Measurements from ENCODE around the gene SCGB1A1.

- TF ChIP-seq CTCF (IDR thresholded peaks at IDR 0.05; ENCODE audit: poor library complexity, severe bottlenecking) (no peak), POLR2AphosphoS5 (IDR thresholded peaks at IDR 0.05) (no peak), SMC3 (conservative IDR thresholded peaks at IDR 0.05; ENCODE audit: poor library complexity) (no peak), EP300 (conservative IDR thresholded peaks at IDR 0.05; ENCODE audit: poor library complexity, severe bottlenecking) (no peak)
- TF ChIP-seq, protein P1, sequence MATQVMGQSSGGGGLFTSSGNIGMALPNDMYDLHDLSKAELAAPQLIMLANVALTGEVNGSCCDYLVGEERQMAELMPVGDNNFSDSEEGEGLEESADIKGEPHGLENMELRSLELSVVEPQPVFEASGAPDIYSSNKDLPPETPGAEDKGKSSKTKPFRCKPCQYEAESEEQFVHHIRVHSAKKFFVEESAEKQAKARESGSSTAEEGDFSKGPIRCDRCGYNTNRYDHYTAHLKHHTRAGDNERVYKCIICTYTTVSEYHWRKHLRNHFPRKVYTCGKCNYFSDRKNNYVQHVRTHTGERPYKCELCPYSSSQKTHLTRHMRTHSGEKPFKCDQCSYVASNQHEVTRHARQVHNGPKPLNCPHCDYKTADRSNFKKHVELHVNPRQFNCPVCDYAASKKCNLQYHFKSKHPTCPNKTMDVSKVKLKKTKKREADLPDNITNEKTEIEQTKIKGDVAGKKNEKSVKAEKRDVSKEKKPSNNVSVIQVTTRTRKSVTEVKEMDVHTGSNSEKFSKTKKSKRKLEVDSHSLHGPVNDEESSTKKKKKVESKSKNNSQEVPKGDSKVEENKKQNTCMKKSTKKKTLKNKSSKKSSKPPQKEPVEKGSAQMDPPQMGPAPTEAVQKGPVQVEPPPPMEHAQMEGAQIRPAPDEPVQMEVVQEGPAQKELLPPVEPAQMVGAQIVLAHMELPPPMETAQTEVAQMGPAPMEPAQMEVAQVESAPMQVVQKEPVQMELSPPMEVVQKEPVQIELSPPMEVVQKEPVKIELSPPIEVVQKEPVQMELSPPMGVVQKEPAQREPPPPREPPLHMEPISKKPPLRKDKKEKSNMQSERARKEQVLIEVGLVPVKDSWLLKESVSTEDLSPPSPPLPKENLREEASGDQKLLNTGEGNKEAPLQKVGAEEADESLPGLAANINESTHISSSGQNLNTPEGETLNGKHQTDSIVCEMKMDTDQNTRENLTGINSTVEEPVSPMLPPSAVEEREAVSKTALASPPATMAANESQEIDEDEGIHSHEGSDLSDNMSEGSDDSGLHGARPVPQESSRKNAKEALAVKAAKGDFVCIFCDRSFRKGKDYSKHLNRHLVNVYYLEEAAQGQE (IDR thresholded peaks at IDR 0.05; ENCODE audit: borderline replicate concordance): no peak
Measured at GRCh38 chr11:62431171-62431901, 12.5 kb downstream of the SCGB1A1 start.

All from neural cell (in vitro differentiated cells).